ENCODE data around the gene LBR. TPM values are rescaled to one million over a fixed set of nuclear protein-coding genes. Genes with fewer than 3 reads are reported as not detected.

The LBR gene
- total RNA-seq, 2 donors from 2014 or later: 10.5 to 15.3 TPM

DNA sequence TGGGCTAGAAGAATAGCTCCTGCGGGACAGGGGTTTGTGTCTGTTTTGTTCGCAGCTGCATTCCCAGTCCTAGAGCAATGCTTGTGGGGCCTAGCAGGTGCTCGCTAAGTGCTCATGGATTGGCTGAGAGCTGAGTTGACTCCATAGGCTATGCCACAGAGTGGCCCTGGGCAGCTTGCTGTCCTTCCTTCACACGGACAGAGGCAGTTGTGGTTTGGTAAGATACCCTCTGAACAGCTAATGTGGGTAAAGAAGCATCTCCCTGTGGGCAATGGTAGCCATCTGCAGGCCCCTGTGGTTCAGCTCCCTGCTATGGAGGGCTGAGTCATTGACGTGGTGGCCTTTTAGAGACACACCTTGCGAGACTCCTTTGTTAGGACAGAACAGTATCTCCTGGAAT, 23.5 kb upstream of the LBR start:
- Histone ChIP-seq H3K27ac (no peak overlapping the region), H3K4me3 (no peak overlapping the region), H3K27me3 (no peaks in the 10 kb centered on the region), H3K36me3 (no peaks in the 10 kb centered on the region), H3K4me1 (peaks cover 0 to 25% of the 10 kb centered on the region in 2 donors), H3K9me3 (no peaks in the 10 kb centered on the region)
- no peak for TF ChIP-seq CTCF (IDR thresholded peaks at IDR 0.05)
- DNase-seq (ENCODE audit: low spot score): no peak

GRCh38 chr1:225450491-225451191, 22.8 kb upstream of the LBR start:
- Histone ChIP-seq H3K27me3 (no peaks in the 10 kb centered on the region), H3K36me3 (no peaks in the 10 kb centered on the region), H3K4me3 (no peak overlapping the region), H3K27ac (no peak overlapping the region), H3K4me1 (peaks cover 0 to 32% of the 10 kb centered on the region in 2 donors), H3K9me3 (no peaks in the 10 kb centered on the region)
- TF ChIP-seq CTCF (IDR thresholded peaks at IDR 0.05): no peak
- no peak for DNase-seq (ENCODE audit: low spot score)

DNA sequence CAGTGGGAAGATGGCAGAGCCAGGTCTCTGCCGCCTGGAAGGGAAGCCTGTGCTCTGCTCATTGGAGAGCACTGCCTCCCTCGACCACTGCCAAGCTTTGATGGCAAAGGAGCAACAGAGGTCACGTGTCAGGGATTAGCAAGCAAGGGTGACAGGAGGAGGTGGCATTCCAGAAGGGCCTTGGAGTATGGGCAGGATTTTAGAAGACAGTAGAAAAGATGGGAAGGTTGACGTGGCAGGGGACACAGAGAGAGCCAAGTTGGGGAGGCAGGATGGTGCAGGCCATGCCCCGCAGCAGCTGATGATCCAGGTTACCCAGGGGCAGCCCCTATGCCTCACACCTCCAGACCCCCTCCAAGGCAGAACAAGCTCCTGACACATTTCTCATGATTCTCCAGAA, 21.9 kb upstream of the LBR start:
- peaks cover 0 to 40% of the 10 kb centered on the region in 2 donors for H3K4me1 ChIP-seq
- H3K36me3 ChIP-seq: no peaks in the 10 kb centered on the region
- no peaks in the 10 kb centered on the region for H3K9me3 ChIP-seq
- no peak overlapping the region for H3K4me3 ChIP-seq
- no peak for DNase-seq (ENCODE audit: low spot score)
- TF ChIP-seq CTCF (IDR thresholded peaks at IDR 0.05): no peak
- no peak overlapping the region for H3K27ac ChIP-seq
- no peaks in the 10 kb centered on the region for H3K27me3 ChIP-seq

DNA sequence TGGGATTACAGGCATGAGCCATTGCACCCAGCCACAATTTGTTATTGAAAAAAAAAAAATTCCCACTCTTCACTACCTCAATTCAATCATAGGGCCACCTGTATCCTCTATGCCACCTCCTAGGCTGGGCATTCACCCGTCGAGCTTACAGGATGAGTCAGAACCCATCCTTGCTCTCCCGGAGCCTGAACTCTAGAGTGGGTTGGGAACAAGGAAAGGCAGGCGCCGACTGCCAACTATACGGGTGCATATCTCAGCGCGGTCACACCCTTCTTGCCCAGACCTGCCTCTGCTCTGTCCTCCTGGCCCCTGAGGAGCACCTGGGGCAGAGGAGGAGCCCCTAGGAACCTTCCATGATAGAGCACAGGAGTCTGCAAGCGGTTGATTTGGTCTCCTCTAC, 21.4 kb upstream of the LBR start:
- Histone ChIP-seq H3K9me3 (no peaks in the 10 kb centered on the region), H3K4me1 (peaks cover 0 to 45% of the 10 kb centered on the region in 2 donors), H3K27ac (no peak overlapping the region), H3K27me3 (no peaks in the 10 kb centered on the region), H3K4me3 (no peak overlapping the region), H3K36me3 (no peaks in the 10 kb centered on the region)
- TF ChIP-seq CTCF (IDR thresholded peaks at IDR 0.05): no peak
- DNase-seq (ENCODE audit: low spot score): no peak

DNA sequence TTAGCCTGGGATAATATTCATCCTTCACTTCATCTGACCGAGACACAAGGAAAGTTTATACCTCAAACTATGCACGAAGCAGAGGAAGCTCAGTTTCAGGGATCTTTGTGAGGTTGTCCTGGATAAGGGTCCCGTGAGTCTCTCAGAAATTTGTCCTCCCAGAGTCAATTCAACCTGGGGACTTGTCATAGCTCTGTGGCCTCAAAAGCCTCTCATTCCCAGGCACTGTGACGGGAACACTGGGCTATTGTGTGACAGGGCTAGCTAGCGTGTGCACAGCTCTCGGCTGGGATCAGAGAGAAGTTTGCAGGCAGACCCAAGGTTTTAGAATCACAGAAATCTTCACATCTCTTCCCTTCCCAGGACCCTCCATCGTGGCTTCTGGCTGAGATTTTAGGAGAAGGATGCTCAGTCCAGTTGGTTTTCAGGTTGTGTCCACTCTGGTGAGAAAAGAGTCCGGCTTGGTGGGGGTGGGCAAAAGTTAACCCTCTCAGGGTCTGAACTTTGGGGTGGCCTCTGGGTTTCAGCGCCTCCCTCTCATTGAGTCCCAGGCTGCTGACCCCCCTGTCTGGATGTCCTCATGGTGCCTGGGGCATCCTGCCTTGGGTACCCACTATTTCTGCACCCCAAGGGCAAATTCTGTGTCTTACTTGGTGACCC, 20.4 kb upstream of the LBR start:
- no peak for TF ChIP-seq CTCF (IDR thresholded peaks at IDR 0.05)
- Histone ChIP-seq H3K27me3 (no peaks in the 10 kb centered on the region), H3K4me1 (peaks cover 0 to 53% of the 10 kb centered on the region in 2 donors), H3K4me3 (peak overlapping the region in 1 of 2 donors; percentile 7), H3K9me3 (no peaks in the 10 kb centered on the region), H3K27ac (peak overlapping the region; percentile 66 to 75), H3K36me3 (no peaks in the 10 kb centered on the region)
- no peak for DNase-seq (ENCODE audit: low spot score)

Data from right atrium auricular region (tissue), 2 donors.